Chondrocyte (in vitro differentiated cells): ENCODE results near the gene THSD4. TPM values are rescaled to one million over a fixed set of nuclear protein-coding genes. Genes with fewer than 3 reads are reported as not detected.

ENCODE experiments used
- DNase-seq: peaks from one replicate; pipeline ENCODE4 v3.0.0; 2021; ENCODE audit warnings: mixed read lengths, low spot score
- H3K27ac Mint-ChIP-seq: one replicate; pipeline ENCODE4 v1.8.0; 2021; ENCODE audit warnings: mild to moderate bottlenecking, moderate library complexity, mixed read lengths; ENCODE audit not compliant: unreplicated experiment
- H3K27me3 Mint-ChIP-seq: 2 replicates; pipeline ENCODE4 v1.8.0; 2021; ENCODE audit warnings: low read depth, mixed read lengths
- H3K36me3 Mint-ChIP-seq: 2 replicates; pipeline ENCODE4 v1.8.0; 2021; ENCODE audit warnings: low read depth, mixed read lengths
- H3K4me1 Mint-ChIP-seq: 2 replicates; pipeline ENCODE4 v1.8.0; 2021; ENCODE audit warnings: low read depth, mild to moderate bottlenecking, mixed read lengths
- H3K4me3 Mint-ChIP-seq: one replicate; pipeline ENCODE4 v1.8.0; 2021; ENCODE audit warnings: mild to moderate bottlenecking, moderate library complexity, mixed read lengths; ENCODE audit not compliant: unreplicated experiment
- H3K9me3 Mint-ChIP-seq: 2 replicates; pipeline ENCODE4 v1.8.0; 2021; ENCODE audit warnings: low read depth, mixed read lengths
- total RNA-seq: library from RNA; stranded (reverse); gene quantifications from 3 replicates; pipeline ENCODE4 v1.2.1, GENCODE V29; 2021
- TF ChIP-seq, protein P1 (sequence below): fragments of 200-600 bp; sonication (generic); IDR thresholded peaks from 2 replicates; pipeline ENCODE4 v1.5.0; 2021; ENCODE audit warnings: antibody characterized with exemption, mild to moderate bottlenecking, moderate library complexity

Gene THSD4
- total RNA-seq, 1 donor from 2014 or later: 3.4 TPM

DNA sequence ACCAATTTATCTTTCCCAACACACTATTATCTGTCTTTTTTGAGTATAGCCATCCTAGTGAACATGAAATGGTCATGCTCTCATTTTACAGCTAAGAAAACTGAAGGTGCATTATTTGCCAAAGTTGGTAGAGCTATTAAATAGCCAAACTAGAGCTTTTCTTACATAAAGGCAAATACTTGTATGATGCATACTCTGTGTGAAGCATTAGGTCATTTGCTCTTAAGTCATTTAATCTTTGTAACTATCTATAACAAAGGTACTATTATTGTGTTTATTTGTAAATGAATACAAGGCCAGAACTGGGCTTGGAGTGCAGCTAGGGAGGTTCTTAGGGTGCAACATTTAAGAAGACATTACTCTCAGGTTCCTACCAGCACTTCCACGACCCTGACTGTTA lies 123.7 kb downstream of the THSD4 start:
- Mint-ChIP-seq H3K4me3 (no peak overlapping the region), H3K9me3 (no peaks in the 10 kb centered on the region), H3K4me1 (peaks cover 10% of the 10 kb centered on the region), H3K36me3 (no peaks in the 10 kb centered on the region), H3K27ac (no peak overlapping the region), H3K27me3 (no peaks in the 10 kb centered on the region)
- no peak for DNase-seq
- TF ChIP-seq, protein P1, sequence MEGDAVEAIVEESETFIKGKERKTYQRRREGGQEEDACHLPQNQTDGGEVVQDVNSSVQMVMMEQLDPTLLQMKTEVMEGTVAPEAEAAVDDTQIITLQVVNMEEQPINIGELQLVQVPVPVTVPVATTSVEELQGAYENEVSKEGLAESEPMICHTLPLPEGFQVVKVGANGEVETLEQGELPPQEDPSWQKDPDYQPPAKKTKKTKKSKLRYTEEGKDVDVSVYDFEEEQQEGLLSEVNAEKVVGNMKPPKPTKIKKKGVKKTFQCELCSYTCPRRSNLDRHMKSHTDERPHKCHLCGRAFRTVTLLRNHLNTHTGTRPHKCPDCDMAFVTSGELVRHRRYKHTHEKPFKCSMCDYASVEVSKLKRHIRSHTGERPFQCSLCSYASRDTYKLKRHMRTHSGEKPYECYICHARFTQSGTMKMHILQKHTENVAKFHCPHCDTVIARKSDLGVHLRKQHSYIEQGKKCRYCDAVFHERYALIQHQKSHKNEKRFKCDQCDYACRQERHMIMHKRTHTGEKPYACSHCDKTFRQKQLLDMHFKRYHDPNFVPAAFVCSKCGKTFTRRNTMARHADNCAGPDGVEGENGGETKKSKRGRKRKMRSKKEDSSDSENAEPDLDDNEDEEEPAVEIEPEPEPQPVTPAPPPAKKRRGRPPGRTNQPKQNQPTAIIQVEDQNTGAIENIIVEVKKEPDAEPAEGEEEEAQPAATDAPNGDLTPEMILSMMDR: no peak

DNA sequence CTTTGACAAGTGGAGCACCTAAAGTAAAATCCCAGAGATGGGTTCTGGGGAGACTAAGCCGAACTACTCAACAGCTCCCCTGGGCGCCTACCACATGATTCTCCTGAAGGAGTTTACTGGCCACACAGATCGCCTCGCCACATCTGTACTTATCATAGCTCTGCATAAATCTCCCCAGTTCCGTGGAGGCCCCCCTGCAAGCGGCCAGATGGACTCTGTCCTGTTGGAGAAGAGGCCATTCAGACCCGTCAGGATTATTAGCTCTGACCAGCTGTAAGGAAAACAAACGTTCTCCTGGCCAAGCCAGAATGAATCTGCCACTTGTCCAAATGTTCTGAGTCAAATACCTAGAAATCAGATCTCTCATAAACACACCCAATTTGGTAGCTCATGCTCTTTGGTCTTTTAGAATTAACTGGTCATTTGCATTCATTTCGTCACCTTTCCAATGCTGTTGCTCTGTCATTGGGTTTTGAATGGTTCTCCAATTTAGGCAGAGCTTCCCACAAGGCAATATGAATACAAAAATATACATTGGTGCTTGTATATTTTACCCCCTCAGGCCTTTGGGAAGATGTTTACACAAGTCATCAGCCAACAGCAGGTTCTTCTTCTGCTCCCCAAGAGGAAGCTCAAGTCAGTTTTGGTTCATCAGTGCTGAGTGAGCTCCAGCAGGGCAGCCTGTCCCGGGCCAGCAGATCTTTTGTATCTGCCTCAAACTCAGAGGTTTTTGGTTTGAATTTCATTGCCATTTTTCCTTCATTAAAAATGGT lies 124.5 kb downstream of the THSD4 start:
- Mint-ChIP-seq H3K4me1 (peaks cover 10% of the 10 kb centered on the region), H3K4me3 (no peak overlapping the region), H3K27ac (no peak overlapping the region), H3K27me3 (no peaks in the 10 kb centered on the region), H3K36me3 (no peaks in the 10 kb centered on the region), H3K9me3 (no peaks in the 10 kb centered on the region)
- no peak for DNase-seq
- TF ChIP-seq, protein P1: no peak

DNA sequence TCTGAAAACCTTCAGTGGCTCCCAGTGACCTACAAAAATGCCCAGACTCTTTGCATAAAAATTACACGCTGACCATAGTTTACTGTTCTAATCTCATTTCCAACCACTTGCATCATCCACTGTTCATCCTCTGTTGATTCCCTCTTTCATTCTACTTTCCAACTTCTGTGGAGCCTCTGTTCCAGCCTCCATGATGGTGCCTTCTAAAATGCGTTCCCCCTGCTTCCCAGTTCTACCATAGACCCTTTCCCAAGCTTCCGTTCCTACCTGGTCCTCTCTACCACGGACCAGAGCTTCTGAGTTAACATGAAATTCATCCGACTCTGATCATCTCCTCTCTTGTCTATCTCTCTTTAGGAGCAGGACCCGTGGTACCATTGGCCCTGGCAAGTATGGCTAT lies 127.0 kb downstream of the THSD4 start:
- TF ChIP-seq, protein P1: no peak
- DNase-seq: no peak
- Mint-ChIP-seq H3K4me3 (no peak overlapping the region), H3K36me3 (no peaks in the 10 kb centered on the region), H3K4me1 (peaks cover 10% of the 10 kb centered on the region), H3K27me3 (no peaks in the 10 kb centered on the region), H3K27ac (no peak overlapping the region), H3K9me3 (no peaks in the 10 kb centered on the region)

DNA sequence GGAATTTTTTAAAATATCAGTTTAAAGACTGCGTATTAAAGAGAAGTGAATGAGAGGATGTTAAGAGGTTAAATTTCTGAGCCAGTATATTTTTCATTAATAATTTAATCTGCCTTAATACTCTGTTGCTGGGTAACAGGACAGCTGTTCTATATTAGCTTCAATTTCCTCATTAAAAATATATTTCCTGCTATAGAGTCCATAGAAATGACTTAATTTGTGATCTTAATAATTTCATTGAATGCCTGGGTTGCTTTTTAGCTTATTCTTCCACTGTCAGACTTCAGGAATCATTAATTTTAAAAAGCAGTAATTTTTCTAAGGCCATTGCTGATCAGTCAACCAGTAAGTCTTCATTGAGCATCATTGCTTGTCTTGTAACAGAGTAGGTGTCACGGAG lies 129.0 kb downstream of the THSD4 start:
- Mint-ChIP-seq H3K4me3 (no peak overlapping the region), H3K27ac (no peak overlapping the region), H3K27me3 (no peaks in the 10 kb centered on the region), H3K36me3 (no peaks in the 10 kb centered on the region), H3K9me3 (no peaks in the 10 kb centered on the region), H3K4me1 (peaks cover 6% of the 10 kb centered on the region)
- no peak for DNase-seq
- TF ChIP-seq, protein P1: no peak

DNA sequence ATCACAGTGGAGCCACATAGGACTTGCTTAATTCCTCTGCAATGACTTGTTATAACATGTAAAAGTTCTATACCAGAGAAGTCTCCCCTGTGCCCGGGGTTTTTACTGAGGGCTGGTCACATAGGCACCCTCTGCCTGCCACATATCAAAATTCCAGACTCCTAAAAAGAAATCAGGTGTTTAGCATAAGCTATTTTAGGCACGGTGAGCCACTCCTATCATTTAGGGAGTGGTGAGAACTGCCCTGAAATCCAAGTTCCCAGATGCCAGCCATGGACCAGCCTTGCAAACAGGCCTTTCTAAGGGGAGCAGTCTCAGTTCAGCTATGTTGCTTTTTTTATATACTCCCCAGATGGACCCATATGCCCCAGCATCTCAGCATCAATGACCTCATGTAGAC lies 130.3 kb downstream of the THSD4 start:
- Mint-ChIP-seq H3K27ac (no peak overlapping the region), H3K4me3 (no peak overlapping the region), H3K27me3 (no peaks in the 10 kb centered on the region), H3K4me1 (peaks cover 14% of the 10 kb centered on the region), H3K9me3 (no peaks in the 10 kb centered on the region), H3K36me3 (no peaks in the 10 kb centered on the region)
- no peak for DNase-seq
- TF ChIP-seq, protein P1: no peak
